HG03045 (cell line): ENCODE results near the gene TTLL6.
"Not testable (repeated sequence)": the region's sequence is repeated elsewhere in the genome, so short reads cannot be mapped to it uniquely, and the experiment has no call there.

Experiments used
- ATAC-seq: cut with Tn5 transposase; IDR thresholded peaks from one replicate; pipeline ENCODE4 v1.9.1; 2021; ENCODE audit warnings: mild to moderate bottlenecking, moderate library complexity; ENCODE audit not compliant: unreplicated experiment

TTLL6 gene

GRCh38 chr17:48724251-48725003 lies 92.6 kb downstream of the TTLL6 start:
- ATAC-seq, result no peak

- ATAC-seq, result no peak
These were observed 93.4 kb downstream of the TTLL6 start for GRCh38 chr17:48723423-48724250.

- ATAC-seq, result no peak
These were observed 94.1 kb downstream of the TTLL6 start, which contains the start of gene PRAC2 for GRCh38 chr17:48722915-48723422. Gene PRAC2 (plus strand): TSS chr17:48723185. CDS start chr17:48724411, 1,226 bp downstream.

GRCh38 chr17:48722201-48722907 lies 94.7 kb downstream of the TTLL6 start, which contains the start of gene PRAC1:
Gene PRAC1 (minus strand): TSS chr17:48722518. CDS start chr17:48722392, 126 bp downstream.
- no peak for ATAC-seq

- no peak for ATAC-seq
These were observed 96.0 kb downstream of the TTLL6 start for GRCh38 chr17:48721009-48721402.

- ATAC-seq, result no peak
These were observed 96.6 kb downstream of the TTLL6 start for GRCh38 chr17:48720266-48721008.

GRCh38 chr17:48719642-48720265 lies 97.3 kb downstream of the TTLL6 start:
- no peak for ATAC-seq

GRCh38 chr17:48718761-48719641 lies 98.0 kb downstream of the TTLL6 start:
- ATAC-seq, result no peak

- no peak for ATAC-seq
These were observed 98.7 kb downstream of the TTLL6 start for GRCh38 chr17:48718227-48718760.

- ATAC-seq, result no peak
These were observed 99.4 kb downstream of the TTLL6 start for GRCh38 chr17:48717367-48718226.

- ATAC-seq, result not testable (repeated sequence)
These were observed 100.5 kb downstream of the TTLL6 start for GRCh38 chr17:48716549-48716948.

- no peak for ATAC-seq
These were observed 101.3 kb downstream of the TTLL6 start for GRCh38 chr17:48715496-48716399.
